Ramos (cell line): ENCODE measurements around the gene GID4.

Experiments used
- in situ Hi-C: fragments of 300-500 bp; cut with MboI; formaldehyde crosslinking; loops from one replicate; pipeline ENCODE4 v1.14.3; 2022; ENCODE audit warnings: low sequenced_read_pairs; ENCODE audit not compliant: unreplicated experiment

The GID4 gene

GRCh38 chr17:18116078-18116477 is 76.9 kb downstream of the GID4 start:
- in situ Hi-C loops, result no loop called here

GRCh38 chr17:18117533-18117932 is 78.3 kb downstream of the GID4 start:
- in situ Hi-C loops, result no loop called here
